Activated naive CD8-positive, alpha-beta T cell (primary cell): Measurements from ENCODE around the gene CDH3.
A peak's percentile ranks its signal among the peaks of the same experiment; 100 is the strongest.

Experiments used
- H3K27ac Mint-ChIP-seq: one replicate; pipeline ENCODE4 v1.8.0; 2021; ENCODE audit warnings: mixed read lengths
- H3K27me3 Mint-ChIP-seq: one replicate; pipeline ENCODE4 v1.8.0; 2021; ENCODE audit warnings: mixed read lengths
- H3K36me3 Mint-ChIP-seq: one replicate; pipeline ENCODE4 v1.8.0; 2021; ENCODE audit warnings: mixed read lengths
- H3K4me1 Mint-ChIP-seq: one replicate; pipeline ENCODE4 v1.8.0; 2021; ENCODE audit warnings: low read depth, mixed read lengths
- H3K4me3 Mint-ChIP-seq: one replicate; pipeline ENCODE4 v1.8.0; 2021; ENCODE audit warnings: mild to moderate bottlenecking, mixed read lengths
- H3K9me3 Mint-ChIP-seq: one replicate; pipeline ENCODE4 v1.8.0; 2021; ENCODE audit warnings: low read depth, mixed read lengths

Gene CDH3

GRCh38 chr16:68732741-68733399, 87.8 kb downstream of the CDH3 start:
- H3K4me1 Mint-ChIP-seq, result peaks cover 5% of the 10 kb centered on the region
- no peaks in the 10 kb centered on the region for H3K36me3 Mint-ChIP-seq
- H3K9me3 Mint-ChIP-seq, result no peaks in the 10 kb centered on the region
- no peak overlapping the region for H3K27ac Mint-ChIP-seq
- H3K4me3 Mint-ChIP-seq, result no peak overlapping the region
- H3K27me3 Mint-ChIP-seq, result peaks cover 11% of the 10 kb centered on the region

GRCh38 chr16:68733570-68733969, 88.5 kb downstream of the CDH3 start:
- peaks cover 5% of the 10 kb centered on the region for H3K4me1 Mint-ChIP-seq
- H3K9me3 Mint-ChIP-seq, result no peaks in the 10 kb centered on the region
- H3K27ac Mint-ChIP-seq, result no peak overlapping the region
- no peak overlapping the region for H3K4me3 Mint-ChIP-seq
- H3K36me3 Mint-ChIP-seq, result no peaks in the 10 kb centered on the region
- peaks cover 13% of the 10 kb centered on the region for H3K27me3 Mint-ChIP-seq

- Mint-ChIP-seq H3K36me3 (no peaks in the 10 kb centered on the region), H3K9me3 (no peaks in the 10 kb centered on the region), H3K27me3 (peaks cover 11% of the 10 kb centered on the region), H3K4me3 (no peak overlapping the region), H3K27ac (no peak overlapping the region), H3K4me1 (peaks cover 5% of the 10 kb centered on the region)
These were observed 89.7 kb downstream of the CDH3 start for GRCh38 chr16:68734782-68735181.

- Mint-ChIP-seq H3K4me1 (peaks cover 5% of the 10 kb centered on the region), H3K4me3 (peak overlapping the region; percentile 81), H3K36me3 (no peaks in the 10 kb centered on the region), H3K27me3 (peaks cover 15% of the 10 kb centered on the region), H3K9me3 (no peaks in the 10 kb centered on the region), H3K27ac (no peak overlapping the region)
These were observed 91.5 kb downstream of the CDH3 start for GRCh38 chr16:68736561-68736960.

GRCh38 chr16:68737046-68737729, 92.1 kb downstream of the CDH3 start, which contains the start of gene CDH1:
CDH1 (plus strand) TSS chr16:68737292; CDS start chr16:68737416, 124 bp downstream.
- H3K36me3 Mint-ChIP-seq, result no peaks in the 10 kb centered on the region
- H3K4me1 Mint-ChIP-seq, result peaks cover 5% of the 10 kb centered on the region
- no peaks in the 10 kb centered on the region for H3K9me3 Mint-ChIP-seq
- H3K27ac Mint-ChIP-seq, result no peak within 1 kb of the TSS
- peak within 1 kb of the TSS; percentile 81 for H3K4me3 Mint-ChIP-seq
- peaks cover 15% of the 10 kb centered on the region for H3K27me3 Mint-ChIP-seq

GRCh38 chr16:68737730-68738629, 92.9 kb downstream of the CDH3 start:
- no peaks in the 10 kb centered on the region for H3K36me3 Mint-ChIP-seq
- peaks cover 15% of the 10 kb centered on the region for H3K27me3 Mint-ChIP-seq
- H3K4me1 Mint-ChIP-seq, result peaks cover 5% of the 10 kb centered on the region
- H3K27ac Mint-ChIP-seq, result no peak overlapping the region
- no peaks in the 10 kb centered on the region for H3K9me3 Mint-ChIP-seq
- peak overlapping the region; percentile 75 for H3K4me3 Mint-ChIP-seq

GRCh38 chr16:68739964-68740627, 95.0 kb downstream of the CDH3 start:
- H3K27ac Mint-ChIP-seq, result no peak overlapping the region
- H3K4me1 Mint-ChIP-seq, result peaks cover 5% of the 10 kb centered on the region
- H3K4me3 Mint-ChIP-seq, result no peak overlapping the region
- H3K9me3 Mint-ChIP-seq, result no peaks in the 10 kb centered on the region
- peaks cover 15% of the 10 kb centered on the region for H3K27me3 Mint-ChIP-seq
- H3K36me3 Mint-ChIP-seq, result no peaks in the 10 kb centered on the region

- Mint-ChIP-seq H3K9me3 (no peaks in the 10 kb centered on the region), H3K4me1 (peaks cover 5% of the 10 kb centered on the region), H3K27me3 (peaks cover 14% of the 10 kb centered on the region), H3K36me3 (no peaks in the 10 kb centered on the region), H3K27ac (peak overlapping the region; percentile 29), H3K4me3 (no peak overlapping the region)
These were observed 95.7 kb downstream of the CDH3 start for GRCh38 chr16:68740628-68741346.

GRCh38 chr16:68743664-68744063, 98.6 kb downstream of the CDH3 start:
- Mint-ChIP-seq H3K27me3 (peaks cover 4% of the 10 kb centered on the region), H3K4me3 (no peak overlapping the region), H3K27ac (no peak overlapping the region), H3K4me1 (no peaks in the 10 kb centered on the region), H3K36me3 (no peaks in the 10 kb centered on the region), H3K9me3 (no peaks in the 10 kb centered on the region)

- H3K27ac Mint-ChIP-seq, result no peak overlapping the region
- no peak overlapping the region for H3K4me3 Mint-ChIP-seq
- no peaks in the 10 kb centered on the region for H3K4me1 Mint-ChIP-seq
- no peaks in the 10 kb centered on the region for H3K36me3 Mint-ChIP-seq
- H3K9me3 Mint-ChIP-seq, result no peaks in the 10 kb centered on the region
- H3K27me3 Mint-ChIP-seq, result peaks cover 4% of the 10 kb centered on the region
These were observed 99.7 kb downstream of the CDH3 start for GRCh38 chr16:68744744-68745280.

- H3K9me3 Mint-ChIP-seq, result no peaks in the 10 kb centered on the region
These were observed 101.8 kb downstream of the CDH3 start for GRCh38 chr16:68746951-68747350.

GRCh38 chr16:68749432-68749831, 104.3 kb downstream of the CDH3 start:
- H3K4me3 Mint-ChIP-seq, result no peak overlapping the region
- H3K4me1 Mint-ChIP-seq, result peaks cover 11% of the 10 kb centered on the region
- H3K9me3 Mint-ChIP-seq, result no peaks in the 10 kb centered on the region
- no peaks in the 10 kb centered on the region for H3K27me3 Mint-ChIP-seq
- no peak overlapping the region for H3K27ac Mint-ChIP-seq
- no peaks in the 10 kb centered on the region for H3K36me3 Mint-ChIP-seq

More at GRCh38 chr16:68746951-68747350, 101.8 kb downstream of the CDH3 start:
- Mint-ChIP-seq H3K36me3 (no peaks in the 10 kb centered on the region), H3K27me3 (no peaks in the 10 kb centered on the region), H3K4me3 (no peak overlapping the region), H3K4me1 (no peaks in the 10 kb centered on the region), H3K27ac (no peak overlapping the region)
